DOHH2 (cell line): ENCODE results near the gene TTC17.

Experiments
- EZH2phosphoT487 ChIP-seq: fragments of 200-600 bp; sonication (generic); IDR thresholded peaks from 2 replicates; pipeline ENCODE4 v1.6.1; 2017; ENCODE audit warnings: borderline replicate concordance, mild to moderate bottlenecking, antibody characterized with exemption, low read length, moderate library complexity, mixed read lengths
- TF ChIP-seq, protein P1 (sequence below): fragments of 200-600 bp; sonication (generic); IDR thresholded peaks from one replicate; pipeline ENCODE4 v1.5.1; 2014; ENCODE audit warnings: antibody characterized with exemption, mild to moderate bottlenecking, low read depth, low read length; ENCODE audit not compliant: poor library complexity, severe bottlenecking

DNA sequence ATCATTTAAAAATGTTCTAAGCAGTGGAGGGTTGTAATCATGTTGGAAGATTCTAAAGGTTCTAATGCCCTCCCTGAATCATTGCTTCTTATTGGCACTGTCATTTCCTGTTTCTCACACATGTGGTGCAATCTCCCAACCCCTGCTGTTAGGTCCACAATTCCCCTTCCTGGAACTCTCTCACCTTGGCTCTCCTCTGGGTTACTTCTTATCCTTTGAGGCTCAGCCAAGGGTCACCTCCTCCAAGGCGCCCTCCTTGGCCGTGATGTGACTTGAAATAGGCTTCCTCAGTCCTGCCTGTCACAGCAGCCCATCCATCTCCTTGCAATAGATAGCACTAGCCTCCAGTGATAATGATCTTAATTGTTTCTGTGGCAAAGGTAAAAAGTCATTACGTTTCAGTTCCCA lies 149.8 kb downstream of the TTC17 start:
- TF ChIP-seq, protein P1, sequence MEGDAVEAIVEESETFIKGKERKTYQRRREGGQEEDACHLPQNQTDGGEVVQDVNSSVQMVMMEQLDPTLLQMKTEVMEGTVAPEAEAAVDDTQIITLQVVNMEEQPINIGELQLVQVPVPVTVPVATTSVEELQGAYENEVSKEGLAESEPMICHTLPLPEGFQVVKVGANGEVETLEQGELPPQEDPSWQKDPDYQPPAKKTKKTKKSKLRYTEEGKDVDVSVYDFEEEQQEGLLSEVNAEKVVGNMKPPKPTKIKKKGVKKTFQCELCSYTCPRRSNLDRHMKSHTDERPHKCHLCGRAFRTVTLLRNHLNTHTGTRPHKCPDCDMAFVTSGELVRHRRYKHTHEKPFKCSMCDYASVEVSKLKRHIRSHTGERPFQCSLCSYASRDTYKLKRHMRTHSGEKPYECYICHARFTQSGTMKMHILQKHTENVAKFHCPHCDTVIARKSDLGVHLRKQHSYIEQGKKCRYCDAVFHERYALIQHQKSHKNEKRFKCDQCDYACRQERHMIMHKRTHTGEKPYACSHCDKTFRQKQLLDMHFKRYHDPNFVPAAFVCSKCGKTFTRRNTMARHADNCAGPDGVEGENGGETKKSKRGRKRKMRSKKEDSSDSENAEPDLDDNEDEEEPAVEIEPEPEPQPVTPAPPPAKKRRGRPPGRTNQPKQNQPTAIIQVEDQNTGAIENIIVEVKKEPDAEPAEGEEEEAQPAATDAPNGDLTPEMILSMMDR = no peak
- TF ChIP-seq EZH2phosphoT487 = no peak
